ENCODE results near the gene EGFLAM.

Gene EGFLAM

DNA sequence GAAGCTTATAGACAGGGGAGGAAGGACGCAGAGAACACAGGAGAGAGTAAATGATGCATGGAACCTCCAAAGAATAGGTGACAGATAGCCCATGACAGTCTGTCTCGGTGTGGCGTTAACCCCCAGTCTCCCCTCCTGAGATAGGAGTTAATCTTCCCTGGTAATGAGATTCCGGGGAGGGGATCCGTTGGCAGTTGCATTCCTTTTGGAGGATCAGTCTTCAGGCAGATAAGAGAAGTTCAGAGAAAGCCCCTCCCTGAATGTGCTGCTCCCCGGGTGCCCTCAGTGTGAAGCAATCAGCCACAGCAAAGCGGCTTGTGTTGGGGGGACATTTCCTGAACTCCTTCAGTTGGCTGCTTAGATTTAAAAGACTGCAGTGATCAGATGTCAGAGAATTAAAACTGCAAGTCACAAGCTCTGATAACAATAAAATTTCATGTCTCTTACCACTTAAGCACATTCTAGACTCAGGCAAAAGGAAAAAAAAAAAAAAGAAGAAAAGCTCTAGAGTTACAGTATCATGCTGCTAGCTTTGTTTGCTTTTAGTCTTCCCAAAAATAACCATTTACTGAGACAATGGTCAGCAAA lies 121.1 kb downstream of the EGFLAM start:
- Histone ChIP-seq H3K4me2 (no peak overlapping the region), H3K79me2 (ENCODE audit: insufficient read depth, low read depth) (no peaks in the 10 kb centered on the region), H4K20me1 (ENCODE audit: insufficient read depth) (no peaks in the 10 kb centered on the region), H3K27me3 (ENCODE audit: insufficient read depth, low read depth) (no peaks in the 10 kb centered on the region), H3K4me3 (IDR thresholded peaks at IDR 0.05; ENCODE audit: insufficient read depth, low read depth, low read length) (no peak overlapping the region), H3K36me3 (ENCODE audit: insufficient read depth) (no peaks in the 10 kb centered on the region), H2AFZ (ENCODE audit: low read depth) (no peak overlapping the region), H3K4me1 (ENCODE audit: low read depth, poor library complexity, severe bottlenecking) (no peaks in the 10 kb centered on the region), H3K27ac (no peak overlapping the region), H3K9ac (no peak overlapping the region)
- TF ChIP-seq, protein P1, sequence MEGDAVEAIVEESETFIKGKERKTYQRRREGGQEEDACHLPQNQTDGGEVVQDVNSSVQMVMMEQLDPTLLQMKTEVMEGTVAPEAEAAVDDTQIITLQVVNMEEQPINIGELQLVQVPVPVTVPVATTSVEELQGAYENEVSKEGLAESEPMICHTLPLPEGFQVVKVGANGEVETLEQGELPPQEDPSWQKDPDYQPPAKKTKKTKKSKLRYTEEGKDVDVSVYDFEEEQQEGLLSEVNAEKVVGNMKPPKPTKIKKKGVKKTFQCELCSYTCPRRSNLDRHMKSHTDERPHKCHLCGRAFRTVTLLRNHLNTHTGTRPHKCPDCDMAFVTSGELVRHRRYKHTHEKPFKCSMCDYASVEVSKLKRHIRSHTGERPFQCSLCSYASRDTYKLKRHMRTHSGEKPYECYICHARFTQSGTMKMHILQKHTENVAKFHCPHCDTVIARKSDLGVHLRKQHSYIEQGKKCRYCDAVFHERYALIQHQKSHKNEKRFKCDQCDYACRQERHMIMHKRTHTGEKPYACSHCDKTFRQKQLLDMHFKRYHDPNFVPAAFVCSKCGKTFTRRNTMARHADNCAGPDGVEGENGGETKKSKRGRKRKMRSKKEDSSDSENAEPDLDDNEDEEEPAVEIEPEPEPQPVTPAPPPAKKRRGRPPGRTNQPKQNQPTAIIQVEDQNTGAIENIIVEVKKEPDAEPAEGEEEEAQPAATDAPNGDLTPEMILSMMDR (conservative IDR thresholded peaks at IDR 0.05; ENCODE audit: low read depth, low read length): no peak

DNA sequence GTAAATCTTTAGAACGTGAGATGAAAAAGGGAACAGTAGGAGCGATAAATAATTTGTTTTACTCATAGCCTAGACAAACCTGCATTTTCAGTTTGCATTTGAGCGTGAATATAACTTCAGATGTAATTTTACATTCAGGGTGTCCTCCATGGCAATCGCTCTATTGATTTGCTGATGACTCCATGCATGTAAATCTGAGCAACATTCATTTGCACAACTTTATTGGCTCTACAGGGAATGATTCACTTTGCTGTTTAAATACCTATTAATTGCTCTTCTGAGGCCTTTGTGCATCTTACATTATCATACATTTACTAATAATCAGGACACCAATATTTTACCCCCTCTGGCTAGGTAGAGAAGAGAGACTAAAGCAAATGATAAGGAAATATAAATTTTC lies 122.2 kb downstream of the EGFLAM start:
- no peak overlapping the region for H3K4me2 ChIP-seq
- H3K27ac ChIP-seq: no peak overlapping the region
- H4K20me1 ChIP-seq (ENCODE audit: insufficient read depth): no peaks in the 10 kb centered on the region
- H3K27me3 ChIP-seq (ENCODE audit: insufficient read depth, low read depth): no peaks in the 10 kb centered on the region
- TF ChIP-seq, protein P1 (conservative IDR thresholded peaks at IDR 0.05; ENCODE audit: low read depth, low read length): no peak
- H3K9ac ChIP-seq: no peak overlapping the region
- H3K4me1 ChIP-seq (ENCODE audit: low read depth, poor library complexity, severe bottlenecking): no peaks in the 10 kb centered on the region
- no peak overlapping the region for H3K4me3 ChIP-seq (IDR thresholded peaks at IDR 0.05; ENCODE audit: insufficient read depth, low read depth, low read length)
- no peak overlapping the region for H2AFZ ChIP-seq (ENCODE audit: low read depth)
- no peaks in the 10 kb centered on the region for H3K79me2 ChIP-seq (ENCODE audit: insufficient read depth, low read depth)
- H3K36me3 ChIP-seq (ENCODE audit: insufficient read depth): no peaks in the 10 kb centered on the region

DNA sequence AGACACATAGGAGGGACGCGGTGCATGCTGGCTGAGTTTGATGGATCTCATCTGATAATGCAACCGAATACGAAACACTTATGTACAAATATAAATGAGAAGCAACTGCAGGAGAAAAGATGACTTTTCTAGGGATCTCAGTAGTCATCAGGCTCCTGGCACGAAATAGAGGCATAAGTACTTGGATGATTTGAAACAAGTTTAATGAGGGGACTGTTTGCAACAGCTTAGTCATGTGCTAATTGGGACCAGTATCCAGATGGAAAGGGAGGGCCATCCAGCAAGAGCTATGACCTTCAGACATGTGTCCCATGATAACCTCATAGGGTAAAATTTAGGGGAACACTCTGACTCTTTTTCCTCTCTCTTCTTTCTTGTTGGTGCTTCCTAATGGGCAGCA lies 123.0 kb downstream of the EGFLAM start:
- H4K20me1 ChIP-seq (ENCODE audit: insufficient read depth): no peaks in the 10 kb centered on the region
- H3K27me3 ChIP-seq (ENCODE audit: insufficient read depth, low read depth): no peaks in the 10 kb centered on the region
- no peak overlapping the region for H3K4me3 ChIP-seq (IDR thresholded peaks at IDR 0.05; ENCODE audit: insufficient read depth, low read depth, low read length)
- no peaks in the 10 kb centered on the region for H3K79me2 ChIP-seq (ENCODE audit: insufficient read depth, low read depth)
- no peak overlapping the region for H3K4me2 ChIP-seq
- no peaks in the 10 kb centered on the region for H3K36me3 ChIP-seq (ENCODE audit: insufficient read depth)
- no peak overlapping the region for H3K9ac ChIP-seq
- H2AFZ ChIP-seq (ENCODE audit: low read depth): no peak overlapping the region
- H3K4me1 ChIP-seq (ENCODE audit: low read depth, poor library complexity, severe bottlenecking): no peaks in the 10 kb centered on the region
- TF ChIP-seq, protein P1 (conservative IDR thresholded peaks at IDR 0.05; ENCODE audit: low read depth, low read length): no peak
- H3K27ac ChIP-seq: no peak overlapping the region

DNA sequence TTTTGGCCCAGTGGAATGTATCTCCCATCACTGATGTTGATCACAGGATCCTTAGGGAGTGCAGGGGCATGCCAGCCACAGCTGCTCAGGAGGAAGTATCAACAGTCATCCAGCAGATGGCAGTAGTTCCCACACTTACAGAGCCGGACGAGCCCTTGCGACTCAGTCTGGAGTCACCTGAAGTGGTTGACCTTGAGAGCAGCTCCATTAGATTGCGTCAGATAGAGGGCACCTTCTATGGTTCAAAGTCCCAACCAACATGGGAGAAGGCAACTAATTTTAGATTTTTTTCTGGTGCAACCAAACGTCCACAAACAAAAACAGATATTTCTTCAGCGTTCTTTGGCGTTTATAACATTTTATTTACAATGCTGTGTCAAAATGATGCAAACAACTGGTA lies 124.5 kb downstream of the EGFLAM start:
- Histone ChIP-seq H3K27ac (no peak overlapping the region), H3K4me1 (ENCODE audit: low read depth, poor library complexity, severe bottlenecking) (no peaks in the 10 kb centered on the region), H3K79me2 (ENCODE audit: insufficient read depth, low read depth) (no peaks in the 10 kb centered on the region), H3K27me3 (ENCODE audit: insufficient read depth, low read depth) (no peaks in the 10 kb centered on the region), H3K9ac (no peak overlapping the region), H2AFZ (ENCODE audit: low read depth) (no peak overlapping the region), H3K36me3 (ENCODE audit: insufficient read depth) (no peaks in the 10 kb centered on the region), H3K4me3 (IDR thresholded peaks at IDR 0.05; ENCODE audit: insufficient read depth, low read depth, low read length) (no peak overlapping the region), H4K20me1 (ENCODE audit: insufficient read depth) (no peaks in the 10 kb centered on the region), H3K4me2 (no peak overlapping the region)
- TF ChIP-seq, protein P1 (conservative IDR thresholded peaks at IDR 0.05; ENCODE audit: low read depth, low read length): peak; percentile 80

All from KMS-11 (cell line).